Measurements from ENCODE around the gene B3GALT5.

The B3GALT5 gene

DNA sequence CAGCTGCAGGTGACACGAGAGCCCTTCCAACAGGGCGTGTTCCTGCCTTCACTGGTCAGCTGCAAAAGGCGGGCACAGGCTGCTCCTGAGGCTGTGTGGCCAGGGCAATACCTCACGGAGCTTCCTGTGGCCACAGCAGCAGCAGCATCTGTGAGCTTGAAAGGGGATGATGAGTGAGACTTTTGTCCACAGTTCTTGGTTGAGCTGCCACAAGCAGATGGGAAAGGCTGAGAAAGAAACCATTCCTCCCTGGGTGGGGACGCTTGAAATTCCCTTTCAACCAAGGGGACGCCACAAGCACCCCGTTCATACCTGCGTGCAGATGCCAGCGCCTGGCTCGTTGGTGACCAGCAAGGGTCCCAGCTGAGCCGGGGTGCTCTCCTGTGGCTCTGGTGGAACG lies 37.6 kb downstream of the B3GALT5 start:
- no peak overlapping the region for H3K4me3 ChIP-seq (replicated peaks in 1 of 2; ENCODE audit: low read depth in 2 of 2, low read length in 2 of 2)
- DNase-seq (ENCODE audit: low read depth in 2 of 2): no peak
- TF ChIP-seq, protein P1, sequence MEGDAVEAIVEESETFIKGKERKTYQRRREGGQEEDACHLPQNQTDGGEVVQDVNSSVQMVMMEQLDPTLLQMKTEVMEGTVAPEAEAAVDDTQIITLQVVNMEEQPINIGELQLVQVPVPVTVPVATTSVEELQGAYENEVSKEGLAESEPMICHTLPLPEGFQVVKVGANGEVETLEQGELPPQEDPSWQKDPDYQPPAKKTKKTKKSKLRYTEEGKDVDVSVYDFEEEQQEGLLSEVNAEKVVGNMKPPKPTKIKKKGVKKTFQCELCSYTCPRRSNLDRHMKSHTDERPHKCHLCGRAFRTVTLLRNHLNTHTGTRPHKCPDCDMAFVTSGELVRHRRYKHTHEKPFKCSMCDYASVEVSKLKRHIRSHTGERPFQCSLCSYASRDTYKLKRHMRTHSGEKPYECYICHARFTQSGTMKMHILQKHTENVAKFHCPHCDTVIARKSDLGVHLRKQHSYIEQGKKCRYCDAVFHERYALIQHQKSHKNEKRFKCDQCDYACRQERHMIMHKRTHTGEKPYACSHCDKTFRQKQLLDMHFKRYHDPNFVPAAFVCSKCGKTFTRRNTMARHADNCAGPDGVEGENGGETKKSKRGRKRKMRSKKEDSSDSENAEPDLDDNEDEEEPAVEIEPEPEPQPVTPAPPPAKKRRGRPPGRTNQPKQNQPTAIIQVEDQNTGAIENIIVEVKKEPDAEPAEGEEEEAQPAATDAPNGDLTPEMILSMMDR (IDR thresholded peaks at IDR 0.05; ENCODE audit: low read depth, low read length): no peak

DNA sequence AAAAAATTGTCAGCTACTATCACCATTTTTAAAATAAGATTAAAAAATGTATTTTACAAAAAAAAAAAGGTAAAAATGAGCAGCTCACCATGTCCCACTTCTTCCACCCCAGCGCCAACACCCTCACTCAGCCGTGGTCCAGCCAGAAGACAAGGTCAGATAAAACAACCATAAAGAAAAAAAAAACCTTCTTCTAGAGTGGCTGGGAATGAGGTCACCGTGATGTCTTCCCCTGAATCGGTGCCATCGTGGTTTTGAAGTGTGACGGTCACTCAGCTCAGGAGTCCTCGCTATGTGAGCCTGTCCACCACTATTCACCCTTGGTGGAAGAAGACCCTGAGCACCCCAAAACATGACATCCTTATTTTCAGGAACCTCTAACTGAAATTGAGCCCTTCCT lies 38.1 kb downstream of the B3GALT5 start:
- DNase-seq (ENCODE audit: low read depth in 2 of 2): no peak
- TF ChIP-seq, protein P1 (IDR thresholded peaks at IDR 0.05; ENCODE audit: low read depth, low read length): no peak
- no peak overlapping the region for H3K4me3 ChIP-seq (replicated peaks in 1 of 2; ENCODE audit: low read depth in 2 of 2, low read length in 2 of 2)

DNA sequence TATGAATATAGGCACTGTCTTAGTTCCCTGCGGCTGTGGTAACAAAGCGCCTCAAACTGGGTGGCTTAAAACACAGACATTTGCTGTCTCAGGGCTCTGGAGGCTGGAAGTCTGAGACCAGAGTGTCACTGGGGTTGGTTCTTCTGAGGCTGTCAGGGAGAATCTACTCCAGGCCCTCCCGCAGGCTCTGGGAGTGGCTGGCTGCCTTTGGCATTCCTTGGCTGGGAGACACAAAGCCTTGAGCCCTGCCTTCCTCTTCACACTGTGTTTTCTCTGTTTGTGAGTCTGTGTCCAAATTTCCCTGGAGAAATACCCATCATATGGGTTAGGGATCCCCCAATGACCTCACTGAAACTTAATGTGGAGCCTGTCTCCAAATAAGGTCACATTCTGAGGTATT lies 38.5 kb downstream of the B3GALT5 start:
- TF ChIP-seq, protein P1 (IDR thresholded peaks at IDR 0.05; ENCODE audit: low read depth, low read length): no peak
- no peak overlapping the region for H3K4me3 ChIP-seq (replicated peaks in 1 of 2; ENCODE audit: low read depth in 2 of 2, low read length in 2 of 2)
- DNase-seq (ENCODE audit: low read depth in 2 of 2): no peak

DNA sequence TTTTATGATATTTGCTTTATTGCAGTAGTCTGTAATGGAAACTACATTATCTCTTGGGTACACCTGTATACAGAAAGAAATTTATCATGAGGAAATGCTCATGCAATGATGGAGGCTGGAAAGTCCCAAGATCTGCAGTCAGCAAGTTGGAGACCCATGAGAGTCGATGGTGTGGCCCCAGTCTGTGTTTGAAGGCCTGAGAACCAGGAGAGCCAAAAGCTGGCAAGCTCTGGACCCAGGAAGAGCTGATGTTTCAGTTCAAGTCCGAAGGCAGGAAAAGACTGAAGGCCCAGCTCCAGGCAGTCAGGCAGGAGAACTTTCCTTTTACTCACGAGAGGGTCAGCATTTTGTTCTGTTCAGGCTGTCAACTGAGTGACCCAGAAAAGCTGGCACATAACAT lies 42.2 kb downstream of the B3GALT5 start:
- TF ChIP-seq, protein P1 (IDR thresholded peaks at IDR 0.05; ENCODE audit: low read depth, low read length): no peak
- no peak overlapping the region for H3K4me3 ChIP-seq (replicated peaks in 1 of 2; ENCODE audit: low read depth in 2 of 2, low read length in 2 of 2)
- DNase-seq (ENCODE audit: low read depth in 2 of 2): no peak

DNA sequence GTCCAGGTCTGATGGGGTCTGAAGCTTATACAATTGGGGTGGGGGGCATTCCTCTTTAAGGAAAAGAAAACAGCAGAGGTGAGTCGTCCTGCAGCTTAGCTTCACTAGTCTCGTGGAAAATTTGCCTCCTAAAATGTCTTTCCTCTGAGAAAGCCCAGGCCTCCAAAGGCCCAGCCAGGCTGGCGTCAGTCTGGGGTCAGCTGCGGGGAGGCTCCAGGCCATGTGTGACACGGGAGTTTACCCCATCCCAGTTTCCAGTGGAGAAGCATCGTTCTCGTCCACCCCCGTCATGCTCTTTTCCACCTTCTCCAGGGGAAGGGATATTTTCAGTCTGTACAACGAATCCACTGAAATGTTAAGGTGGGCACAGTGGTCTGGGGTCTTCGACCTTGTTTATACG lies 42.8 kb downstream of the B3GALT5 start:
- DNase-seq (ENCODE audit: low read depth in 2 of 2): no peak
- no peak overlapping the region for H3K4me3 ChIP-seq (replicated peaks in 1 of 2; ENCODE audit: low read depth in 2 of 2, low read length in 2 of 2)
- TF ChIP-seq, protein P1 (IDR thresholded peaks at IDR 0.05; ENCODE audit: low read depth, low read length): no peak

DNA sequence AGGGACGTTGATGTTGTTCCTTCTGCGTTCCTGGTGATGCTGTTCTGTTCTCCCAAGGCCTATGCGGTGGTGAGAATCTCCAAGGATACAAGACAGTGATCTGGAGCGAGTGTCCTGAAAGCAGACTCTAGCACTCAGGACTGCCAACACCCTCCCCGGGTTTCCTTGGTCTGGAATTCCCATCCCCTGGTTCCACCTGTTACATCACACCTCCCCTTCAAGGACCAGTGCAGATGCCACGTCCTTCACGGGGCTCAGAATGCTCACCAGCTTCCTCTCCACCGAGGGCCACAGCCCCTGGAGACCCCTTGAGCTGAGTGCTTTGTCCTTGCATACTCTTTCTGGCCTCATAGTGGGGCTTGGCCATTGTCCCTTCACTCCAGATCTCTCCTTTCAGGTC lies 43.5 kb downstream of the B3GALT5 start:
- DNase-seq (ENCODE audit: low read depth in 2 of 2): no peak
- no peak overlapping the region for H3K4me3 ChIP-seq (replicated peaks in 1 of 2; ENCODE audit: low read depth in 2 of 2, low read length in 2 of 2)
- TF ChIP-seq, protein P1 (IDR thresholded peaks at IDR 0.05; ENCODE audit: low read depth, low read length): no peak

DNA sequence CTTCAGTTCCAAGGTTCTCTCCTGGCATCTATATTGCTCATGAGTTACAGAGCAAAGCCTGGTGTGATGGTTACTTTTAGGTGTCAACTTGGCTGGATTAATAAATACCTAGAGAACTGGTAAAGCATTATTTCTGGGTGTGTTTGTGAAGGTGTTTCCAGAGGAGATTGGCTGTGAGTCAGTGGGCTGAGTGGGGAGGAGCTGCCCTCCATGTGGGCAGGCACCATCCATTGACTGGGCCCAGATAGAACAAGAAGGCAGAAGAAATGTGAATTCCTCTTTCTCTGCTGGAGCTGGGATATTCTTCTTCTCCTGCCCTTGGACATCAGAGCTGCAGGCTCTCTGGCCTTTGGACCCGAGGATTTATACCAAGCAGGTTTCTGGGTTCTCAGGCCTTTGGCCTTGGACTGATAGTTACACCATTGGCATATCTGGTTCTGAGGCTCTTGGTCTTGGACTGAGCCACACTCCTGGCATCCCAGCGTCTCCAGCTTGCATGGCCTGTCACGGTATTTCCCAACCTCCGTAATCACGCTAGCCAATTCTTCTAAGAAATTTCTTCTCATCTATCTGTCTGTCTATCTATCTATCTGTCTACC lies 44.5 kb downstream of the B3GALT5 start:
- DNase-seq (ENCODE audit: low read depth in 2 of 2): no peak
- TF ChIP-seq, protein P1 (IDR thresholded peaks at IDR 0.05; ENCODE audit: low read depth, low read length): no peak
- no peak overlapping the region for H3K4me3 ChIP-seq (replicated peaks in 1 of 2; ENCODE audit: low read depth in 2 of 2, low read length in 2 of 2)

Data from cardiac fibroblast (primary cell).